ENCODE data around the gene KYNU.

DNA sequence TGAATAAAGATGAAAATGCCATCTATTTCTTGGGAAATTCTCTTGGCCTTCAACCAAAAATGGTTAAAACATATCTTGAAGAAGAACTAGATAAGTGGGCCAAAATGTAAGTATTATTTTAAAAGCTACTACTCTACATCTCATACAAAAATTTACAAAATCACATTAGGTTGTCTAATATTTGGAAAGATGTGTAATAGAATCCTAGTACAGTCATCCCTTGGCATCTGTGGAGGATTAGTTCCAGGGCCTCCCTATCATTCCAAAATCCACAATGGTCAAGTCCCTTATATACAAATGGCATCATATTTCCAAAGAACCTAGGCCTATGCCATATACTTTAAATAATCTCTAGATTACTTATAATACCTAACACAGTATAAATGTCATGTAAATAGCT, 41.2 kb downstream of the KYNU start:
- no peak for TF ChIP-seq POLR2A (IDR thresholded peaks at IDR 0.05)
- TF ChIP-seq, protein P1, sequence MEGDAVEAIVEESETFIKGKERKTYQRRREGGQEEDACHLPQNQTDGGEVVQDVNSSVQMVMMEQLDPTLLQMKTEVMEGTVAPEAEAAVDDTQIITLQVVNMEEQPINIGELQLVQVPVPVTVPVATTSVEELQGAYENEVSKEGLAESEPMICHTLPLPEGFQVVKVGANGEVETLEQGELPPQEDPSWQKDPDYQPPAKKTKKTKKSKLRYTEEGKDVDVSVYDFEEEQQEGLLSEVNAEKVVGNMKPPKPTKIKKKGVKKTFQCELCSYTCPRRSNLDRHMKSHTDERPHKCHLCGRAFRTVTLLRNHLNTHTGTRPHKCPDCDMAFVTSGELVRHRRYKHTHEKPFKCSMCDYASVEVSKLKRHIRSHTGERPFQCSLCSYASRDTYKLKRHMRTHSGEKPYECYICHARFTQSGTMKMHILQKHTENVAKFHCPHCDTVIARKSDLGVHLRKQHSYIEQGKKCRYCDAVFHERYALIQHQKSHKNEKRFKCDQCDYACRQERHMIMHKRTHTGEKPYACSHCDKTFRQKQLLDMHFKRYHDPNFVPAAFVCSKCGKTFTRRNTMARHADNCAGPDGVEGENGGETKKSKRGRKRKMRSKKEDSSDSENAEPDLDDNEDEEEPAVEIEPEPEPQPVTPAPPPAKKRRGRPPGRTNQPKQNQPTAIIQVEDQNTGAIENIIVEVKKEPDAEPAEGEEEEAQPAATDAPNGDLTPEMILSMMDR (IDR thresholded peaks at IDR 0.05) = no peak
